ENCODE measurements around the gene MAP4K3.

- TF ChIP-seq LEF1 (IDR thresholded peaks at IDR 0.05; ENCODE audit: borderline replicate concordance) (no peak), ARNT (IDR thresholded peaks at IDR 0.05) (no peak), PKNOX1 (IDR thresholded peaks at IDR 0.05) (no peak), BHLHE40 (IDR thresholded peaks at IDR 0.05; ENCODE audit: borderline replicate concordance) (no peak), ELF4 (IDR thresholded peaks at IDR 0.05) (no peak), SP1 (IDR thresholded peaks at IDR 0.05) (no peak), L3MBTL2 (conservative IDR thresholded peaks at IDR 0.05) (no peak), TARDBP (IDR thresholded peaks at IDR 0.05) (no peak), FOXM1 (IDR thresholded peaks at IDR 0.05; ENCODE audit: borderline replicate concordance) (no peak), SUZ12 (IDR thresholded peaks at IDR 0.05) (no peak), FOXK2 (IDR thresholded peaks at IDR 0.05) (no peak), ZNF384 (IDR thresholded peaks at IDR 0.05) (no peak), HDGF (IDR thresholded peaks at IDR 0.05; ENCODE audit: borderline replicate concordance) (no peak), NFRKB (IDR thresholded peaks at IDR 0.05) (no peak)
These were observed 3.4 kb downstream of the MAP4K3 start for GRCh38 chr2:39433586-39434195.
